Trophoblast cell (in vitro differentiated cells and primary cell): ENCODE measurements around the gene SCGB1D2.

Experiments used
- DNase-seq, 2 donors: peaks; one replicate each; pipeline ENCODE4 v3.0.0-alpha.2; 2016
- H2AFZ ChIP-seq: 2 replicates; pipeline ENCODE4 v1.6.1; 2013; ENCODE audit warnings: low read length, moderate library complexity, mild to moderate bottlenecking; ENCODE audit not compliant: insufficient read depth, poor library complexity
- H2AK5ac ChIP-seq: 2 replicates; pipeline ENCODE4 v1.6.1; 2013; ENCODE audit warnings: mild to moderate bottlenecking, low read length
- H2BK120ac ChIP-seq: 2 replicates; pipeline ENCODE4 v1.6.1; 2013; ENCODE audit warnings: low read length, mild to moderate bottlenecking, moderate library complexity; ENCODE audit not compliant: insufficient read depth, poor library complexity
- H2BK12ac ChIP-seq: 2 replicates; pipeline ENCODE4 v1.6.1; 2013; ENCODE audit warnings: mild to moderate bottlenecking, low read length, moderate library complexity
- H2BK5ac ChIP-seq: 2 replicates; pipeline ENCODE4 v1.6.1; 2013; ENCODE audit warnings: low read length, low read depth, moderate library complexity, mild to moderate bottlenecking; ENCODE audit not compliant: poor library complexity
- H3K14ac ChIP-seq: 2 replicates; pipeline ENCODE4 v1.6.1; 2013; ENCODE audit warnings: mild to moderate bottlenecking, low read length
- H3K18ac ChIP-seq: 2 replicates; pipeline ENCODE4 v1.6.1; 2013; ENCODE audit warnings: mild to moderate bottlenecking, low read length
- H3K23ac ChIP-seq: 2 replicates; pipeline ENCODE4 v1.6.1; 2013; ENCODE audit warnings: low read length
- H3K27ac ChIP-seq: 2 replicates; pipeline ENCODE4 v1.5.1; 2013; ENCODE audit warnings: low read depth, mild to moderate bottlenecking, inconsistent platforms, low read length, moderate library complexity
- H3K27me3 ChIP-seq: 2 replicates; pipeline ENCODE4 v1.6.1; 2013; ENCODE audit warnings: inconsistent platforms, mild to moderate bottlenecking, low read length, moderate library complexity; ENCODE audit not compliant: insufficient read depth
- H3K36me3 ChIP-seq, 2 experiments: 1 replicate in 1 of 2; 2 replicates in 1 of 2; pipeline ENCODE4 v1.6.1; 2013; ENCODE audit warnings: low read length in 2 of 2, mild to moderate bottlenecking in 2 of 2, moderate library complexity in 1 of 2; ENCODE audit not compliant: insufficient read depth in 2 of 2, control insufficient read depth in 1 of 2
- H3K4ac ChIP-seq: 2 replicates; pipeline ENCODE4 v1.6.1; 2013; ENCODE audit warnings: low read depth, mild to moderate bottlenecking, low read length, moderate library complexity
- H3K4me1 ChIP-seq, 2 experiments: 1 replicate in 1 of 2; 2 replicates in 1 of 2; pipeline ENCODE4 v1.6.1; 2013; ENCODE audit warnings: low read length in 2 of 2, mild to moderate bottlenecking in 2 of 2, moderate library complexity in 1 of 2; ENCODE audit not compliant: insufficient read depth in 2 of 2, control insufficient read depth in 1 of 2
- H3K4me2 ChIP-seq: 2 replicates; pipeline ENCODE4 v1.6.1; 2013; ENCODE audit warnings: inconsistent platforms, mild to moderate bottlenecking, low read length, moderate library complexity
- H3K4me3 ChIP-seq: 2 replicates; pipeline ENCODE4 v1.5.1; 2013; ENCODE audit warnings: mild to moderate bottlenecking, low read depth, low read length, inconsistent platforms
- H3K79me1 ChIP-seq: one replicate; pipeline ENCODE4 v1.6.1; 2013; ENCODE audit warnings: low read length
- H3K79me2 ChIP-seq: 2 replicates; pipeline ENCODE4 v1.6.1; 2013; ENCODE audit warnings: low read length, mild to moderate bottlenecking; ENCODE audit not compliant: control insufficient read depth, insufficient read depth, poor library complexity
- H3K9ac ChIP-seq: 2 replicates; pipeline ENCODE4 v1.6.1; 2013; ENCODE audit warnings: mild to moderate bottlenecking, low read length
- H3K9me3 ChIP-seq: 2 replicates; pipeline ENCODE4 v1.6.1; 2013; ENCODE audit warnings: low read depth, mild to moderate bottlenecking, control low read depth, inconsistent platforms, low read length; ENCODE audit not compliant: insufficient read depth
- H4K12ac ChIP-seq: 2 replicates; pipeline ENCODE4 v1.6.1; 2013; ENCODE audit warnings: low read depth, mild to moderate bottlenecking, low read length, moderate library complexity
- H4K8ac ChIP-seq: 2 replicates; pipeline ENCODE4 v1.6.1; 2013; ENCODE audit warnings: low read depth, mild to moderate bottlenecking, low read length, moderate library complexity
- H4K91ac ChIP-seq: one replicate; pipeline ENCODE4 v1.6.1; 2013; ENCODE audit warnings: low read depth, mild to moderate bottlenecking, low read length, moderate library complexity
- WGBS: extraction: QIAGEN DNeasy Blood & Tissue Kit; methylation state at CpG from one replicate; pipeline ENCODE4 v1.1.7; 2013; ENCODE audit warnings: missing lambda C conversion rate; ENCODE audit not compliant: insufficient read length, insufficient coverage; ENCODE audit errors: extremely low coverage; 5-methylcytosine and 5-hydroxymethylcytosine counted together

Gene SCGB1D2

GRCh38 chr11:62221498-62221897 is 20.5 kb upstream of the SCGB1D2 start:
- WGBS: no CpG with 5 or more reads among the region's 3 CpGs
- H4K12ac ChIP-seq: no peak overlapping the region
- no peak overlapping the region for H2AK5ac ChIP-seq
- H3K79me1 ChIP-seq: no peaks in the 10 kb centered on the region
- no peak overlapping the region for H3K4ac ChIP-seq
- H3K4me2 ChIP-seq: no peak overlapping the region
- H3K36me3 ChIP-seq: no peaks in the 10 kb centered on the region
- no peak overlapping the region for H2BK12ac ChIP-seq
- no peak overlapping the region for H2BK120ac ChIP-seq
- no peak overlapping the region for H4K91ac ChIP-seq
- no peaks in the 10 kb centered on the region for H3K27me3 ChIP-seq
- H3K14ac ChIP-seq: no peak overlapping the region
- no peak overlapping the region for H3K18ac ChIP-seq
- no peaks in the 10 kb centered on the region for H3K79me2 ChIP-seq
- no peak overlapping the region for H3K23ac ChIP-seq
- no peak overlapping the region for H3K27ac ChIP-seq
- H3K4me1 ChIP-seq: no peaks in the 10 kb centered on the region
- no peak for DNase-seq
- no peak overlapping the region for H2AFZ ChIP-seq
- H2BK5ac ChIP-seq: no peak overlapping the region
- no peak overlapping the region for H3K4me3 ChIP-seq
- no peak overlapping the region for H3K9ac ChIP-seq
- H4K8ac ChIP-seq: no peak overlapping the region
- no peaks in the 10 kb centered on the region for H3K9me3 ChIP-seq

GRCh38 chr11:62223095-62223494 is 18.9 kb upstream of the SCGB1D2 start:
- Histone ChIP-seq H3K4me3 (no peak overlapping the region), H3K79me1 (no peaks in the 10 kb centered on the region), H3K27ac (no peak overlapping the region), H3K79me2 (no peaks in the 10 kb centered on the region), H4K12ac (no peak overlapping the region), H4K91ac (no peak overlapping the region), H3K27me3 (no peaks in the 10 kb centered on the region), H3K9me3 (no peaks in the 10 kb centered on the region), H3K36me3 (no peaks in the 10 kb centered on the region), H3K9ac (no peak overlapping the region), H3K4ac (no peak overlapping the region), H2BK120ac (no peak overlapping the region), H2AK5ac (no peak overlapping the region), H3K18ac (no peak overlapping the region), H2BK5ac (no peak overlapping the region), H2AFZ (no peak overlapping the region), H3K23ac (no peak overlapping the region), H2BK12ac (no peak overlapping the region), H4K8ac (no peak overlapping the region), H3K4me2 (no peak overlapping the region), H3K14ac (no peak overlapping the region), H3K4me1 (no peaks in the 10 kb centered on the region)
- no peak for DNase-seq

- no peak for DNase-seq
- H4K91ac ChIP-seq: no peak overlapping the region
- H3K79me2 ChIP-seq: no peaks in the 10 kb centered on the region
- H3K23ac ChIP-seq: no peak overlapping the region
- H2AFZ ChIP-seq: no peak overlapping the region
- no peak overlapping the region for H4K8ac ChIP-seq
- H2BK12ac ChIP-seq: no peak overlapping the region
- H3K36me3 ChIP-seq: no peaks in the 10 kb centered on the region
- no peaks in the 10 kb centered on the region for H3K79me1 ChIP-seq
- no peak overlapping the region for H3K4me3 ChIP-seq
- no peak overlapping the region for H3K27ac ChIP-seq
- H3K9ac ChIP-seq: no peak overlapping the region
- H3K9me3 ChIP-seq: peaks cover 1% of the 10 kb centered on the region
- no peak overlapping the region for H3K4me2 ChIP-seq
- no peak overlapping the region for H4K12ac ChIP-seq
- no peaks in the 10 kb centered on the region for H3K4me1 ChIP-seq
- H2BK120ac ChIP-seq: no peak overlapping the region
- H3K18ac ChIP-seq: no peak overlapping the region
- no peak overlapping the region for H2AK5ac ChIP-seq
- no peaks in the 10 kb centered on the region for H3K27me3 ChIP-seq
- H3K4ac ChIP-seq: no peak overlapping the region
- no peak overlapping the region for H2BK5ac ChIP-seq
- no peak overlapping the region for H3K14ac ChIP-seq
Measured at GRCh38 chr11:62233730-62234129, 8.3 kb upstream of the SCGB1D2 start.

- Histone ChIP-seq H4K8ac (no peak overlapping the region), H2BK12ac (no peak overlapping the region), H3K9me3 (peaks cover 1% of the 10 kb centered on the region), H3K4me2 (no peak overlapping the region), H3K14ac (no peak overlapping the region), H4K91ac (no peak overlapping the region), H2BK5ac (no peak overlapping the region), H3K18ac (no peak overlapping the region), H3K27ac (no peak overlapping the region), H2AK5ac (no peak overlapping the region), H2AFZ (no peak overlapping the region), H3K27me3 (no peaks in the 10 kb centered on the region), H4K12ac (no peak overlapping the region), H3K79me2 (no peaks in the 10 kb centered on the region), H3K4me3 (no peak overlapping the region), H3K79me1 (no peaks in the 10 kb centered on the region), H3K4ac (no peak overlapping the region), H3K36me3 (no peaks in the 10 kb centered on the region), H3K9ac (no peak overlapping the region), H2BK120ac (no peak overlapping the region), H3K23ac (no peak overlapping the region), H3K4me1 (no peaks in the 10 kb centered on the region)
- no CpG with 5 or more reads among the region's 2 CpGs for WGBS
- DNase-seq: no peak
Measured at GRCh38 chr11:62236187-62236586, 5.9 kb upstream of the SCGB1D2 start.

GRCh38 chr11:62237499-62237898 is 4.5 kb upstream of the SCGB1D2 start:
- no peak overlapping the region for H2BK5ac ChIP-seq
- no peaks in the 10 kb centered on the region for H3K27me3 ChIP-seq
- no peak overlapping the region for H3K4me2 ChIP-seq
- no peak overlapping the region for H2BK12ac ChIP-seq
- no peak overlapping the region for H2BK120ac ChIP-seq
- no peak overlapping the region for H2AFZ ChIP-seq
- H3K9ac ChIP-seq: no peak overlapping the region
- H3K27ac ChIP-seq: no peak overlapping the region
- H4K12ac ChIP-seq: no peak overlapping the region
- no peak overlapping the region for H2AK5ac ChIP-seq
- H4K8ac ChIP-seq: no peak overlapping the region
- no peak overlapping the region for H3K14ac ChIP-seq
- DNase-seq: no peak
- H3K4me1 ChIP-seq: no peaks in the 10 kb centered on the region
- H3K9me3 ChIP-seq: peaks cover 1% of the 10 kb centered on the region
- H3K79me2 ChIP-seq: no peaks in the 10 kb centered on the region
- H3K4me3 ChIP-seq: no peak overlapping the region
- H3K79me1 ChIP-seq: no peaks in the 10 kb centered on the region
- peak overlapping the region; percentile 98 for H3K23ac ChIP-seq
- no peak overlapping the region for H3K18ac ChIP-seq
- WGBS: no CpG with 5 or more reads among the region's 4 CpGs
- no peak overlapping the region for H3K4ac ChIP-seq
- no peak overlapping the region for H4K91ac ChIP-seq
- H3K36me3 ChIP-seq: no peaks in the 10 kb centered on the region
